GM12878 (cell line): ENCODE results near the gene LEKR1. TPM values are rescaled to one million over a fixed set of nuclear protein-coding genes. Genes with fewer than 3 reads are reported as not detected.

ENCODE experiments used
- ATAC-seq: fragments of 200-7000 bp; cut with Tn5 transposase; 3 replicates; pipeline ENCODE4 v1.9.1; 2020; ENCODE audit warnings: mild to moderate bottlenecking, moderate library complexity
- BruUV-seq: library from RNA; stranded (reverse); fragments of 400-500 nt; replicated peaks from 2 replicates; lab custom pipeline; 2021; lab: Mats Ljungman, UMichigan
- CTCF ChIA-PET: fragments of 300-600 bp; sonication (Branson Sonifier 250); formaldehyde crosslinking; extraction: SDS; loops from one replicate; lab custom pipeline; 2021; ENCODE audit warnings: inconsistent platforms; lab: Yijun Ruan, JAX
- POLR2A ChIA-PET: fragments of 350-600 bp; formaldehyde crosslinking; extraction: SDS; loops from one replicate; lab custom pipeline; 2021; ENCODE audit warnings: inconsistent platforms; lab: Charles Lee
- RAD21 ChIA-PET: fragments of 300-600 bp; sonication (Branson Sonifier 250); formaldehyde crosslinking; loops from one replicate; lab custom pipeline; 2023; ENCODE audit warnings: antibody characterized with exemption; ENCODE audit not compliant: unreplicated experiment; lab: Charles Lee
- SMC1A ChIA-PET: fragments of 300-600 bp; sonication (Branson Sonifier 250); formaldehyde crosslinking; loops from one replicate; lab custom pipeline; 2023; ENCODE audit not compliant: unreplicated experiment, uncharacterized antibody; lab: Charles Lee
- DNase-seq: peaks from one replicate; pipeline ENCODE4 v3.0.0-alpha.2; 2011; ENCODE audit warnings: low read depth, low spot score
- FAIRE-seq: peaks from 3 replicates; lab custom pipeline; 2011; peaks lifted over from hg19 to GRCh38; lab: Jason Lieb, UNC
- H2AFZ ChIP-seq: 2 replicates; pipeline ENCODE4 v1.6.0; 2011; ENCODE audit warnings: low read depth, low read length, control low read depth; ENCODE audit not compliant: control insufficient read depth
- H3K27ac ChIP-seq: 2 replicates; pipeline ENCODE4 v1.5.1; 2011; ENCODE audit warnings: control low read depth; ENCODE audit not compliant: control insufficient read depth, insufficient read depth
- H3K27me3 ChIP-seq, 2 experiments: replicated peaks in 1 of 2; 2 replicates each; pipeline versions ENCODE4 v1.6.0 to v1.6.1; 2011; ENCODE audit warnings: low read length in 1 of 2; ENCODE audit not compliant: control insufficient read depth in 2 of 2, insufficient read depth in 2 of 2
- H3K36me3 ChIP-seq, 2 experiments: 2 replicates each; pipeline ENCODE4 v1.5.1; 2011; ENCODE audit warnings: low read length in 1 of 2; ENCODE audit not compliant: control insufficient read depth in 2 of 2, insufficient read depth in 2 of 2
- H3K4me1 ChIP-seq: 2 replicates; pipeline ENCODE4 v1.6.1; 2011; ENCODE audit warnings: mild to moderate bottlenecking, low read length, moderate library complexity, mixed read lengths; ENCODE audit not compliant: control insufficient read depth, insufficient read depth
- H3K4me2 ChIP-seq: 2 replicates; pipeline ENCODE4 v1.6.0; 2011; ENCODE audit warnings: control low read depth; ENCODE audit not compliant: control insufficient read depth, insufficient read depth
- H3K4me3 ChIP-seq: fragments of 200-600 bp; sonication (generic); 2 replicates; pipeline ENCODE4 v1.5.1; 2016
- H3K79me2 ChIP-seq: 2 replicates; pipeline ENCODE4 v1.6.0; 2011; ENCODE audit warnings: low read length; ENCODE audit not compliant: control insufficient read depth, insufficient read depth
- H3K9ac ChIP-seq: 2 replicates; pipeline ENCODE4 v1.8.0; 2011; ENCODE audit warnings: low read length, control low read depth, mixed read lengths; ENCODE audit not compliant: control insufficient read depth, insufficient read depth
- H3K9me3 ChIP-seq: replicated peaks from 3 replicates; pipeline ENCODE4 v1.5.1; 2011; ENCODE audit warnings: mild to moderate bottlenecking, low read length; ENCODE audit not compliant: control insufficient read depth, insufficient read depth
- H4K20me1 ChIP-seq: 2 replicates; pipeline ENCODE4 v1.6.0; 2011; ENCODE audit not compliant: control insufficient read depth, insufficient read depth
- CBX5 ChIP-seq: sonication (generic); IDR thresholded peaks from 2 replicates; pipeline ENCODE4 v1.6.1; 2016; ENCODE audit warnings: low read depth, moderate library complexity, mild to moderate bottlenecking, inconsistent platforms
- E4F1 ChIP-seq: fragments of 450-650 bp; IDR thresholded peaks from 2 replicates; pipeline ENCODE4 v1.6.1; 2018; ENCODE audit warnings: borderline replicate concordance, mild to moderate bottlenecking; ENCODE audit not compliant: partially characterized antibody
- ESRRA ChIP-seq: IDR thresholded peaks from 2 replicates; pipeline ENCODE4 v1.6.1; 2012; ENCODE audit warnings: mild to moderate bottlenecking, low read length, improper control_type of control experiment
- EZH2 ChIP-seq: IDR thresholded peaks from 2 replicates; pipeline ENCODE4 v1.6.1; 2012; ENCODE audit warnings: low read depth, mild to moderate bottlenecking, control low read depth, inconsistent platforms, low read length, borderline replicate concordance; ENCODE audit not compliant: control insufficient read depth
- FOXM1 ChIP-seq: IDR thresholded peaks from 2 replicates; pipeline ENCODE4 v1.6.1; 2012; ENCODE audit warnings: low read depth, mild to moderate bottlenecking, inconsistent platforms, low read length, moderate library complexity
- JUNB ChIP-seq: IDR thresholded peaks from 2 replicates; pipeline ENCODE4 v1.6.1; 2016; ENCODE audit warnings: antibody characterized with exemption, mild to moderate bottlenecking
- MEF2B ChIP-seq: fragments of 450-650 bp; IDR thresholded peaks from 2 replicates; pipeline ENCODE4 v1.6.1; 2018; ENCODE audit warnings: mild to moderate bottlenecking, moderate library complexity; ENCODE audit not compliant: partially characterized antibody, poor library complexity, severe bottlenecking
- PBX3 ChIP-seq: IDR thresholded peaks from 2 replicates; pipeline ENCODE4 v1.6.1; 2011; ENCODE audit warnings: mild to moderate bottlenecking, low read depth, low read length, moderate library complexity; ENCODE audit not compliant: insufficient replicate concordance
- POLR2AphosphoS5 ChIP-seq: IDR thresholded peaks from 2 replicates; pipeline ENCODE4 v1.6.1; 2011; ENCODE audit warnings: mild to moderate bottlenecking, low read length, inconsistent platforms
- RB1 ChIP-seq: fragments of 450-650 bp; formaldehyde crosslinking; IDR thresholded peaks from 2 replicates; pipeline ENCODE4 v1.6.1; 2017; ENCODE audit warnings: mild to moderate bottlenecking, borderline replicate concordance
- RELA ChIP-seq: fragments of 450-650 bp; IDR thresholded peaks from 2 replicates; pipeline ENCODE4 v1.8.0; 2014; ENCODE audit warnings: borderline replicate concordance; ENCODE audit not compliant: partially characterized antibody
- STAT1 ChIP-seq: fragments of 450-650 bp; conservative IDR thresholded peaks from 2 replicates; pipeline ENCODE4 v1.6.1; 2014; ENCODE audit warnings: antibody characterized with exemption, mild to moderate bottlenecking
- SUPT20H ChIP-seq: IDR thresholded peaks from 2 replicates; pipeline ENCODE4 v1.6.1; 2011; ENCODE audit warnings: low read depth, mild to moderate bottlenecking, low read length, moderate library complexity, borderline replicate concordance; ENCODE audit not compliant: control insufficient read depth
- TAF1 ChIP-seq: IDR thresholded peaks from 2 replicates; pipeline ENCODE4 v1.6.1; 2011; ENCODE audit warnings: mild to moderate bottlenecking, low read depth, low read length, borderline replicate concordance
- TCF3 ChIP-seq: IDR thresholded peaks from 2 replicates; pipeline ENCODE4 v1.6.1; 2012; ENCODE audit warnings: low read depth, mild to moderate bottlenecking, low read length, borderline replicate concordance; ENCODE audit not compliant: insufficient read depth
- ZBED1 ChIP-seq: IDR thresholded peaks from 2 replicates; pipeline ENCODE4 v1.6.1; 2016; ENCODE audit warnings: borderline replicate concordance
- ZNF274 ChIP-seq: IDR thresholded peaks from one replicate; pipeline ENCODE4 v1.8.0; 2011; ENCODE audit not compliant: insufficient read length, insufficient read depth
- WGBS: methylation state at CpG from one replicate; pipeline ENCODE4 v1.1.6; 2016; ENCODE audit warnings: low lambda C conversion rate; ENCODE audit not compliant: insufficient replicate concordance, insufficient coverage; ENCODE audit errors: missing lambda C conversion rate; 5-methylcytosine and 5-hydroxymethylcytosine counted together
- in situ Hi-C: fragments of 300-500 bp; cut with MboI; formaldehyde crosslinking; loops from 9 replicates; pipeline ENCODE4 v1.14.3; 2018; ENCODE audit warnings: mixed read lengths
- intact Hi-C: fragments of 100-400 bp; cut with micrococcal nuclease; formaldehyde crosslinking; loops from one replicate; pipeline ENCODE4 v1.14.2; 2022; ENCODE audit not compliant: unreplicated experiment
- polyA plus RNA-seq, 11 experiments: library from polyadenylated mRNA; depleted of rRNA in 4 of 11; unstranded in 6 of 11; stranded (reverse) in 5 of 11; fragments of >200 nt; fragmentation: Nextera tagmentation in 4 of 11; fragmentation: Illumina TruSeq in 1 of 11; extraction: Ambion mirVana in 4 of 11; extraction: Trizol in 1 of 11; gene quantifications; 1 replicate in 1 of 11; 2 replicates in 10 of 11; pipeline versions ENCODE4 v1.2.1 to v1.2.3, GENCODE V29; 2011 to 2016; ENCODE audit warnings: inconsistent platforms in 2 of 11, missing spikeins in 2 of 11, low read depth in 1 of 11
- total RNA-seq, 4 experiments: library from RNA; depleted of rRNA in 3 of 4; stranded (reverse); fragments of >200 nt in 3 of 4; fragmentation: Illumina TruSeq in 1 of 4; extraction: Trizol in 1 of 4; gene quantifications; 2 replicates each; pipeline versions ENCODE4 v1.2.1 to v1.2.3, GENCODE V29; 2013 to 2021

Gene LEKR1
- total and polyA plus RNA-seq, 10 of the 15 experiments (the other 5 are each of a cell fraction or from before 2014, with no cell fraction given) = 0.48 to 3.2 (median 1.3) TPM

- in situ Hi-C loops = no loop called here
- Histone ChIP-seq H3K4me3 (peak overlapping the region; percentile 52), H3K27me3 (no peaks in the 10 kb centered on the region), H3K27ac (peak overlapping the region; percentile 97), H3K4me2 (peak overlapping the region; percentile 99), H2AFZ (peak overlapping the region; percentile 95), H3K9me3 (no peaks in the 10 kb centered on the region; the same call in 2 of the 3 replicates), H3K4me1 (peaks cover 53% of the 10 kb centered on the region), H4K20me1 (no peaks in the 10 kb centered on the region), H3K36me3 (no peaks in the 10 kb centered on the region), H3K9ac (peak overlapping the region; percentile 89), H3K79me2 (peaks cover 5% of the 10 kb centered on the region)
- intact Hi-C loops = loop anchor here (1.0 to 2.0 kb wide), 3 partner anchors 48 to 414 kb away; partner anchors contain the start of gene TIPARP
- CTCF ChIA-PET = interaction anchor here (0.7 to 50.9 kb wide), 14 partner anchors 8 to 639 kb away, joined by 3 to 939 read pairs (median 4); partner anchors contain the start of gene TIPARP
- 2% methylated on average over 59 of the region's 59 CpGs for WGBS
- RAD21 ChIA-PET = interaction anchor here (0.8 to 12.0 kb wide), 31 partner anchors 8 to 579 kb away, joined by 3 to 153 read pairs (median 4); partner anchors contain the start of genes CCNL1, SSR3 and TIPARP
- peak; percentile 93 for DNase-seq
- SMC1A ChIA-PET = interaction anchor here (0.8 to 12.1 kb wide), 27 partner anchors 9 to 545 kb away, joined by 3 to 234 read pairs (median 4); partner anchors contain the start of genes CCNL1, SSR3 and TIPARP
- no TSS peak for BruUV-seq
- peak; percentile 91 for ATAC-seq
- POLR2A ChIA-PET = interaction anchor here (0.5 to 6.8 kb wide), 26 partner anchors 10 to 604 kb away, joined by 3 to 84 read pairs (median 5); partner anchors contain the start of genes CCNL1 and SSR3
- no peak for FAIRE-seq
- no peak; the same call in none of the 2 replicates for TF ChIP-seq FOXM1
- TF ChIP-seq STAT1 = 0 out of 2 replicates have a peak, but pooled peaks have one; percentile 45
- peak; percentile 48 for TF ChIP-seq MEF2B
- TF ChIP-seq TAF1 = peak; percentile 68; the same call in 1 of the 2 replicates
- 0 out of 2 replicates have a peak, but pooled peaks have one; percentile 39 for TF ChIP-seq CBX5
- TF ChIP-seq ZBED1 = peak; percentile 74; the same call in 1 of the 2 replicates
- TF ChIP-seq ZNF274 = no peak
- TF ChIP-seq POLR2AphosphoS5 = peak; percentile 65
- peak; percentile 51 for TF ChIP-seq PBX3
- peak; percentile 36 for TF ChIP-seq RELA
- TF ChIP-seq JUNB = peak; percentile 51; the same call in 1 of the 2 replicates
- no peak for TF ChIP-seq SUPT20H
- TF ChIP-seq RB1 = peak; percentile 98; the same call in 1 of the 2 replicates
- peak; percentile 12 for TF ChIP-seq E4F1
- TF ChIP-seq EZH2 = no peak
- peak; percentile 89 for TF ChIP-seq ESRRA
- TF ChIP-seq TCF3 = peak; percentile 93
Observed at GRCh38 chr3:157088601-157089454, 262.7 kb downstream of the LEKR1 start.
